Measurements from ENCODE around the gene CCDC57.

CCDC57 gene

DNA sequence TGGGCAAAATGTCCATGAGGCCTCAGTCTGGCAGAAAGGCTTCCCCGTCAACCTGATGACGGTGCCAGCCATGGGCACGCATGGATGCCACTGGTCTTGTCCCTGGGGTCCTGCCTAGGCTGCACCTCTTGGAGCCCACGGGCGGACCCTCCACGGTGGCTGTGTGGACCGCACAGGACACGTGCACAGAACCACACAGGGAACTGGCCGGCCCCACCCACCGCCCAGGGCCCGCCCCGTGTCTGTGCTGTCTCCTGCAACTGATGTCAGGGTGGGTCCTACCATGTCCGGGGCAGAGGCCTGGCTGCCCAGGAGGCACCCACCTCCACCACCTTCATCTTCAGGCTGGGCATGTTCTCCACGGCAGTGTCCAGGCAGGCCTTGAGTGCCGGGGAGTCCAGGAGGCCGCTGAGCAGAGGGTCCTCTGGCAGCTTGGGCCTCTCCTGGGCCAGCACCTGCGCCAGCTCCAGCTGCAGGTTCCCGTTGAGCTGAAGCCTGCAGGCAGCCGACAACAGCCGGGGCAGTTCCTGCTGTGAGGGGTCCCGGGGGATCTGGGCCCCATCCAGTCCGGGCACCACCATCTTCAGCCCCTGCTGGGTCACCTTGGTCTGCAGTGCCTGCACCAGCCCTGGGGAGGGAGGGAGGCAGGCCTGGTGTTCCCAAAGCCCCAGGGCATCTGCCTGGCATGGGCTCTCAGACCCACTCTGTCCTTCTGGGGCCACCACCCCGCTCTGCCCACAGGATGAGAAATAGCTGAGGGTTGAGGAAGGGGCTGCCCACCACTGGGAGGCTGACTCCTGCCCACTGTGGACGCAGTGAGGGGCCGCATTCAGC lies 126.5 kb downstream of the CCDC57 start:
- no peaks in the 10 kb centered on the region for H3K9me3 ChIP-seq (ENCODE audit: control insufficient read depth in 1 of 2, low read length in 2 of 2)
- no peak overlapping the region for H3K27ac ChIP-seq (ENCODE audit: low read depth, low read length)
- peaks cover 35 to 95% of the 10 kb centered on the region in 2 donors for H3K36me3 ChIP-seq (ENCODE audit: control insufficient read depth in 1 of 2, insufficient read depth in 2 of 2, low read length in 2 of 2)
- no peak overlapping the region for H3K4me3 ChIP-seq (ENCODE audit: low read depth in 1 of 2, low read length in 2 of 2)
- no peaks in the 10 kb centered on the region for H3K4me1 ChIP-seq (ENCODE audit: control insufficient read depth in 1 of 2, insufficient read depth in 2 of 2, low read length in 2 of 2)
- H3K27me3 ChIP-seq (ENCODE audit: control insufficient read depth in 1 of 2, insufficient read depth in 2 of 2, low read length in 2 of 2), result no peaks in the 10 kb centered on the region
- no peak overlapping the region for H3K9ac ChIP-seq (ENCODE audit: low read depth in 1 of 2, low read length in 2 of 2)

GRCh38 chr17:82085031-82085861 lies 127.4 kb downstream of the CCDC57 start:
- Histone ChIP-seq H3K27ac (ENCODE audit: low read depth, low read length) (no peak overlapping the region), H3K36me3 (ENCODE audit: control insufficient read depth in 1 of 2, insufficient read depth in 2 of 2, low read length in 2 of 2) (peaks cover 43 to 96% of the 10 kb centered on the region in 2 donors), H3K9me3 (ENCODE audit: control insufficient read depth in 1 of 2, low read length in 2 of 2) (no peaks in the 10 kb centered on the region), H3K4me1 (ENCODE audit: control insufficient read depth in 1 of 2, insufficient read depth in 2 of 2, low read length in 2 of 2) (no peaks in the 10 kb centered on the region), H3K9ac (ENCODE audit: low read depth in 1 of 2, low read length in 2 of 2) (no peak overlapping the region), H3K4me3 (ENCODE audit: low read depth in 1 of 2, low read length in 2 of 2) (no peak overlapping the region), H3K27me3 (ENCODE audit: control insufficient read depth in 1 of 2, insufficient read depth in 2 of 2, low read length in 2 of 2) (no peaks in the 10 kb centered on the region)

- no peak overlapping the region for H3K9ac ChIP-seq (ENCODE audit: low read depth in 1 of 2, low read length in 2 of 2)
- peaks cover 38 to 96% of the 10 kb centered on the region in 2 donors for H3K36me3 ChIP-seq (ENCODE audit: control insufficient read depth in 1 of 2, insufficient read depth in 2 of 2, low read length in 2 of 2)
- H3K27me3 ChIP-seq (ENCODE audit: control insufficient read depth in 1 of 2, insufficient read depth in 2 of 2, low read length in 2 of 2), result no peaks in the 10 kb centered on the region
- H3K9me3 ChIP-seq (ENCODE audit: control insufficient read depth in 1 of 2, low read length in 2 of 2), result no peaks in the 10 kb centered on the region
- H3K27ac ChIP-seq (ENCODE audit: low read depth, low read length), result no peak overlapping the region
- H3K4me1 ChIP-seq (ENCODE audit: control insufficient read depth in 1 of 2, insufficient read depth in 2 of 2, low read length in 2 of 2), result no peaks in the 10 kb centered on the region
- H3K4me3 ChIP-seq (ENCODE audit: low read depth in 1 of 2, low read length in 2 of 2), result no peak overlapping the region
These were observed 128.1 kb downstream of the CCDC57 start for GRCh38 chr17:82084373-82085030.

DNA sequence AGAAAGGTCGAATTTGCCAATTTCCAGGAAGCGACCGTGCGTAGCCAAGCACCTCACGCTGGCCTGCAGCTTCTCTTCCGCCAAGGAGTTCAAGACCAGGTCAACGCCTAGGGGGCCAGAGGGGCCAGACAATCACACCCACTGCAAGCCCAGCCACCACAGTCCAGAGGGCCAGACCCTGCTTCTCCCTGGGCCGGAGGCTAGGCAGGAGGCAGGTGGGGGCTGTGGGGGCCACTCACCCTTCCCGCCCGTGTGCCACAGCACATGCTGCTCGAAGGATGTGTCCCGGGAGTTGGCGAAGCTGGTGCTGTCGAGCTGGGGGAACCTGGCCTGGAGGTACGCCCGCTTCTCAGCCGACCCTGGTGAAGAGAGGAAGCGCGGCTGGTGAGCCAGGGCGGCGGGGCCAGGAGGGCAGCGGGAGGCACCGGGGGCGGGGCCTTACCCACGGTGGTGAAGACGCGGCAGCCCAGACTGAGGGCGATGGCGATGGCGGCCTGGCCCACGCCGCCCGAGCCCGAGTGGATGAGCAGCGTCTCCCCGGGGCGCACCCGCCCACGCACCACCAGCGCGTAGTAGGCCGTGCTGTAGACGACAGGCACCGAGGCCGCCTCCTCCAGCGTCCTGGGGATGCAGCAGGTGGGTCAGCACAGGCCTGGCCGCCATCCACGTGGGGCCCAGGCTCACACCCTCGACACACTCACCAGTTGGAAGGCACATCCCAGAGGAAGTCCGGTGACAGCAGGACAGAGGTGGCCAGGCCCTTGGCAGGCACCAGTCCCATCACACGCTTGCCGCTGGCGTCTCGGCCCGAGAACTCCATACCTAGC lies 128.9 kb downstream of the CCDC57 start:
- Histone ChIP-seq H3K4me1 (ENCODE audit: control insufficient read depth in 1 of 2, insufficient read depth in 2 of 2, low read length in 2 of 2) (no peaks in the 10 kb centered on the region), H3K27ac (ENCODE audit: low read depth, low read length) (no peak overlapping the region), H3K36me3 (ENCODE audit: control insufficient read depth in 1 of 2, insufficient read depth in 2 of 2, low read length in 2 of 2) (peaks cover 34 to 94% of the 10 kb centered on the region in 2 donors), H3K4me3 (ENCODE audit: low read depth in 1 of 2, low read length in 2 of 2) (no peak overlapping the region), H3K9ac (ENCODE audit: low read depth in 1 of 2, low read length in 2 of 2) (no peak overlapping the region), H3K27me3 (ENCODE audit: control insufficient read depth in 1 of 2, insufficient read depth in 2 of 2, low read length in 2 of 2) (no peaks in the 10 kb centered on the region), H3K9me3 (ENCODE audit: control insufficient read depth in 1 of 2, low read length in 2 of 2) (no peaks in the 10 kb centered on the region)

GRCh38 chr17:82083009-82083408 lies 129.6 kb downstream of the CCDC57 start:
- Histone ChIP-seq H3K36me3 (ENCODE audit: control insufficient read depth in 1 of 2, insufficient read depth in 2 of 2, low read length in 2 of 2) (peaks cover 27 to 93% of the 10 kb centered on the region in 2 donors), H3K4me3 (ENCODE audit: low read depth in 1 of 2, low read length in 2 of 2) (no peak overlapping the region), H3K9ac (ENCODE audit: low read depth in 1 of 2, low read length in 2 of 2) (no peak overlapping the region), H3K27me3 (ENCODE audit: control insufficient read depth in 1 of 2, insufficient read depth in 2 of 2, low read length in 2 of 2) (no peaks in the 10 kb centered on the region), H3K4me1 (ENCODE audit: control insufficient read depth in 1 of 2, insufficient read depth in 2 of 2, low read length in 2 of 2) (no peaks in the 10 kb centered on the region), H3K27ac (ENCODE audit: low read depth, low read length) (no peak overlapping the region), H3K9me3 (ENCODE audit: control insufficient read depth in 1 of 2, low read length in 2 of 2) (no peaks in the 10 kb centered on the region)

DNA sequence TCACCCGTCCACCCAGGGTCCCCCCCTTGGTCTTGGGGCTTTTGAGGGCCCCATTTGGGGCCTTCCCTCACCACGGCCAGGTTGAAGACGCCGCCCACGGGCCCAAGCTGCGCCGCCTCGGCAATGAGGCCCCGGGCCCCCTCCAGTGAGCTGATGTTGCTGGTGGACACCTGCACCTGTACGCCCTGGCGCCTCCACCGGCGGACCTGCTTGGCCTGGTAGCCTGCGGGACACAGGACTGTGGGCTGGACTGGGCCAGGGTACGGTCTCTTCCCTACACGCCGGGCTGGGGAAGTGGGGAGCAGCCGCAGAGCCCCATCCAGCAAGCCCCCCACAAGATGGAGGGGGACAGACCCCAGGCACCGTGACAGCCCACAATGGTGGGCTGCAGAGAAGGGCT lies 130.2 kb downstream of the CCDC57 start:
- Histone ChIP-seq H3K27me3 (ENCODE audit: control insufficient read depth in 1 of 2, insufficient read depth in 2 of 2, low read length in 2 of 2) (no peaks in the 10 kb centered on the region), H3K9me3 (ENCODE audit: control insufficient read depth in 1 of 2, low read length in 2 of 2) (no peaks in the 10 kb centered on the region), H3K9ac (ENCODE audit: low read depth in 1 of 2, low read length in 2 of 2) (no peak overlapping the region), H3K4me3 (ENCODE audit: low read depth in 1 of 2, low read length in 2 of 2) (no peak overlapping the region), H3K4me1 (ENCODE audit: control insufficient read depth in 1 of 2, insufficient read depth in 2 of 2, low read length in 2 of 2) (no peaks in the 10 kb centered on the region), H3K36me3 (ENCODE audit: control insufficient read depth in 1 of 2, insufficient read depth in 2 of 2, low read length in 2 of 2) (peaks cover 23 to 91% of the 10 kb centered on the region in 2 donors), H3K27ac (ENCODE audit: low read depth, low read length) (no peak overlapping the region)

DNA sequence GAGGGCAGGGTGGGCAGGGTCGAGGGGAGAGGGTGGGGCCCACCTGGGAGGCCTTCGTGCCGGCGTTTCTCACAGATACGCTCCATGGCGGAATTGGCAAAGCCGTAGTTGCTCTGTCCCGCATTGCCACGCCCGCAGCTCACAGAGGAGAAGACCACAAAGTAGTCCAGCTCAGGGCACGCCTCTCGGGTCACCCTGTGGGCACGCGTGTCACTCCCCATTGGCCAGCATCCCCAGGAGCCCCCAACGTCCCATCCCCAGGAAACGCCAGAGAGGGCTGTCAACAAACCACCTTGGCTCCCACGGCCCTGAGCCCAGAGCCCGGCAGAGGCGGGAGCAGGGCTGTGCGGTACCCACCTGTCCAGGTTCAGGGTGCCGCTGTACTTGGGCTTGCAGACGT lies 130.7 kb downstream of the CCDC57 start:
- H3K27ac ChIP-seq (ENCODE audit: low read depth, low read length), result no peak overlapping the region
- no peak overlapping the region for H3K4me3 ChIP-seq (ENCODE audit: low read depth in 1 of 2, low read length in 2 of 2)
- H3K9ac ChIP-seq (ENCODE audit: low read depth in 1 of 2, low read length in 2 of 2), result no peak overlapping the region
- no peaks in the 10 kb centered on the region for H3K9me3 ChIP-seq (ENCODE audit: control insufficient read depth in 1 of 2, low read length in 2 of 2)
- H3K36me3 ChIP-seq (ENCODE audit: control insufficient read depth in 1 of 2, insufficient read depth in 2 of 2, low read length in 2 of 2), result peaks cover 23 to 87% of the 10 kb centered on the region in 2 donors
- no peaks in the 10 kb centered on the region for H3K4me1 ChIP-seq (ENCODE audit: control insufficient read depth in 1 of 2, insufficient read depth in 2 of 2, low read length in 2 of 2)
- no peaks in the 10 kb centered on the region for H3K27me3 ChIP-seq (ENCODE audit: control insufficient read depth in 1 of 2, insufficient read depth in 2 of 2, low read length in 2 of 2)

DNA sequence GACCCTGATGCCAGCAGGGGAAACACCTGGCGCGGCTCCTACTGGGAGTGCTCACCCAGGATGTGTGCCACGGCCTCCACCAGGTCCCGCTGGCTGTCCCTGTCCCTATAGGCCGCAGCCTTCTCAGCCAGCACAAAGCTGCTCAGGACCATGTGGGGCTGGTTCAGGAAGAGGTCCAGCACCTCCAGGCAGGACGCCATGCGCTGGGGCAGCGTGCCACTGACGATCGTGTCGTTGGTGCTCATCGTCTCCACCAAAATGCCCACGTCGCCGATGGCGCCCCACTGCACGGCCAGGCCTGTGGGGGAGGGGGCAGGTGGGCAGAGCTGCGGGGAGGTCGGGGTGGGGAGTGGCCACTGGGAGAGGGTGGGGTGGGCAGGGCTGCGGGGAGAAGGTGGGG lies 131.1 kb downstream of the CCDC57 start:
- Histone ChIP-seq H3K9me3 (ENCODE audit: control insufficient read depth in 1 of 2, low read length in 2 of 2) (no peaks in the 10 kb centered on the region), H3K4me3 (ENCODE audit: low read depth in 1 of 2, low read length in 2 of 2) (no peak overlapping the region), H3K4me1 (ENCODE audit: control insufficient read depth in 1 of 2, insufficient read depth in 2 of 2, low read length in 2 of 2) (no peaks in the 10 kb centered on the region), H3K27me3 (ENCODE audit: control insufficient read depth in 1 of 2, insufficient read depth in 2 of 2, low read length in 2 of 2) (no peaks in the 10 kb centered on the region), H3K27ac (ENCODE audit: low read depth, low read length) (no peak overlapping the region), H3K9ac (ENCODE audit: low read depth in 1 of 2, low read length in 2 of 2) (no peak overlapping the region), H3K36me3 (ENCODE audit: control insufficient read depth in 1 of 2, insufficient read depth in 2 of 2, low read length in 2 of 2) (peaks cover 23 to 83% of the 10 kb centered on the region in 2 donors)

DNA sequence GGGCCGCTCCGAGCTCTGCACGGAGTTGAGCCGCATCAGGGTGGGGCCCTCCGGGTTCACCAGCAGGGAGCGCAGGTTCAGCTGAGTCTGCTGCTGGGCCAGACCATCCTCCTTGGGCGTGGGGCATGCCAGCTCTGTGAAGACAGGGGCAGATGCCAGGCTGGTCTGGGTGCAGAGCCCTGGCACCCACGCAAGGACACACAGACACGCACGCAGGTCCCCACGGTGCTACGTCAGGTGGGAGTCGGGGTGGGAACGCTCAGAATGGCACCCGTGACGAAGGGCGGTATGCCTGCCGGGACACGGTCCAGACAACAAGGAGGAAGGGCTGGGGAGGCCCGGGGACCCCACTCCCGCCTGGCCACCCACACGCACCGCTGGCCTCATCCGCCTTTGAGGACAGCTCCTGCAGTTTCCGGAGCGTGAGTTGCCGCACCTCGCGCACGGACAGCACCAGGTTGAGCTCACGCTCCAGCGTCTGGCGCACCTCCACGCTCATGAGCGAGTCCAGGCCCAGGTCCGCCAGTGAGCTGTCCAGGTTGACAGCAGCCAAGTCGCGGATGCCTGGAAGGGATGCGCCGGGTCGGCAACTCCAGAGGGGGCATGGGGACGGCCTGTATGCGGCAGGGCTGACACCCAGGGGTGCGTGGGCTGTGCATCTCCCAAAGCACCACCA lies 131.7 kb downstream of the CCDC57 start:
- no peaks in the 10 kb centered on the region for H3K9me3 ChIP-seq (ENCODE audit: control insufficient read depth in 1 of 2, low read length in 2 of 2)
- H3K27me3 ChIP-seq (ENCODE audit: control insufficient read depth in 1 of 2, insufficient read depth in 2 of 2, low read length in 2 of 2), result no peaks in the 10 kb centered on the region
- H3K36me3 ChIP-seq (ENCODE audit: control insufficient read depth in 1 of 2, insufficient read depth in 2 of 2, low read length in 2 of 2), result peaks cover 23 to 77% of the 10 kb centered on the region in 2 donors
- H3K4me1 ChIP-seq (ENCODE audit: control insufficient read depth in 1 of 2, insufficient read depth in 2 of 2, low read length in 2 of 2), result no peaks in the 10 kb centered on the region
- no peak overlapping the region for H3K4me3 ChIP-seq (ENCODE audit: low read depth in 1 of 2, low read length in 2 of 2)
- H3K9ac ChIP-seq (ENCODE audit: low read depth in 1 of 2, low read length in 2 of 2), result no peak overlapping the region
- H3K27ac ChIP-seq (ENCODE audit: low read depth, low read length), result no peak overlapping the region

All from duodenal mucosa (tissue), 2 donors.